Measurements from ENCODE around the gene PCDHB5.
"Not testable (repeated sequence)": the region's sequence is repeated elsewhere in the genome, so short reads cannot be mapped to it uniquely, and the experiment has no call there.

The PCDHB5 gene
- 0 to 0.24 reads per million in 2 donors for total RNA-seq

DNA sequence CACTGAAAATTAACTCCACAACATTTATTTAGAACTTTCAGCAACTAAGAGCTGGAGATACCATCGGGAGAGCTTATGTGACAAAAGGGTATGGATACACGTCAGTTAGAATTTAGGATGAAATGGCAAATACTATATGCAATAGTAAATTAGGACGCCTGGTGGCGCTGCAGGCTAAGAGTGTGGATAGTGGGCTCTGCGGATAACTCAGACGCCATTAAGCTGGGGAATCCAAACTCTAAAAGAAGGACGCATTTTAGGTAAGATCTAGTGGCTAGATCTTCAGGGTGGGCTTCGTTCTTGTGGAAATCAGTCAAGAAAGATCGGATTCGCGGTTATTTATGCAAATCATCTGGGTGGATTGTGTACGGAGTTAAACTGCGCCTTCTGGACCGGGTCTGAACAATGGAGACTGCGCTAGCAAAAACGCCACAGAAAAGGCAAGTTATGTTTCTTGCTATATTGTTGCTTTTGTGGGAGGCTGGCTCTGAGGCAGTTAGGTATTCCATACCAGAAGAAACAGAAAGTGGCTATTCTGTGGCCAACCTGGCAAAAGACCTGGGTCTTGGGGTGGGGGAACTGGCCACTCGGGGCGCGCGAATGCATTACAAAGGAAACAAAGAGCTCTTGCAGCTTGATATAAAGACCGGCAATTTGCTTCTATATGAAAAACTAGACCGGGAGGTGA is at the start of gene PCDHB5:
PCDHB5 (plus strand) TSS at position 177 of the 688 bp plus-strand sequence; CDS start at position 406, 229 bp downstream.
- DNase-seq = no peak

DNA sequence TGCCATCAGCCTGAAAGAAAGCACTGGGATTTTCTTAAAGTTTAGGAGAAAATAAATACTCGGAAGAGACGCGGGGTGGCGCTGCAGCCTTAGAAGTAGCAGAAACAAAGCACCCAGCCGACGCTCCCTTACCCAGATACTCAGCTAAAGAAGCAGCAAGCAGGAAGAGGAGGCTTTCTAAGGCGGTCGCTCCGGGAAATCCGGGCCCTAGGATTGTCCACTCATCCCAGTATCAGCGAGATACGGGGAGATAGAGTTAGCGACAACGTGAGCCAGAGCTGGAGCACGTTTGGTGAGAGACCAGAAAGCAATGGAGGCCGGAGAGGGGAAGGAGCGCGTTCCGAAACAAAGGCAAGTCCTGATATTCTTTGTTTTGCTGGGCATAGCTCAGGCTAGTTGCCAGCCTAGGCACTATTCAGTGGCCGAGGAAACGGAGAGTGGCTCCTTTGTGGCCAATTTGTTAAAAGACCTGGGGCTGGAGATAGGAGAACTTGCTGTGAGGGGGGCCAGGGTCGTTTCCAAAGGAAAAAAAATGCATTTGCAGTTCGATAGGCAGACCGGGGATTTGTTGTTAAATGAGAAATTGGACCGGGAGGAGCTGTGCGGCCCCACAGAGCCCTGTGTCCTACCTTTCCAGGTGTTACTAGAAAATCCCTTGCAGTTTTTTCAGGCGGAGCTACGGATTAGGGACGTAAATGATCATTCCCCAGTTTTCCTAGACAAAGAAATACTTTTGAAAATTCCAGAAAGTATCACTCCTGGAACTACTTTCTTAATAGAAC is 40.3 kb upstream of the PCDHB5 start, which contains the start of gene PCDHB2:
PCDHB2 (plus strand) TSS at position 135 of the 782 bp plus-strand sequence; CDS start at position 311, 176 bp downstream.
- no peak for DNase-seq

GRCh38 chr5:141095263-141095641 is 39.8 kb upstream of the PCDHB5 start:
- DNase-seq = no peak

- not testable (repeated sequence) for DNase-seq
Measured at GRCh38 chr5:141096181-141096580, 38.8 kb upstream of the PCDHB5 start.

GRCh38 chr5:141096586-141096985 is 38.4 kb upstream of the PCDHB5 start:
- not testable (repeated sequence) for DNase-seq

DNA sequence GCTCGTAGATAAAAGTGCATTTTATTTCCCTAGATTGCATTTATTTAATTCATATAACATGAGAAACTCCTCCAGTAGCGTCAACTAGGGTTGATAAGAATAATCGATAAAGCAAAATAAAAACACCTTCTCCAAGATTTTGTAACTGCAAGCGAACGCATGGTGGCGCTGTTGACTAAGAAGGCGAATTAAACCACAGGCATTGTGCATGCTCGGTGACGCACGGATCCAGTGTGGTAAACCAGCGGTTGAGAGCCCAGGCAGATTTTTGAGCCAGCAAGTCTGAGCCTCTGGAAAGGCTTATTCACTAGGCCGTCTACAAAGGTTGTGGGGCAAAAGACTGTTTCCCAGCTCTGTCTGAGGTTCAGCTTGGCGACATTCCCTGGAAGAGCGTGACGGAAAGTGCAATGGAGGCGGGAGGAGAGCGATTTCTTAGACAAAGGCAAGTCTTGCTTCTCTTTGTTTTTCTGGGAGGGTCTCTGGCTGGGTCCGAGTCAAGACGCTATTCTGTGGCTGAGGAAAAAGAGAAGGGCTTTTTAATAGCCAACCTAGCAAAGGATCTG is 34.7 kb upstream of the PCDHB5 start, which contains the start of gene PCDHB3:
PCDHB3 (plus strand) TSS at position 231 of the 563 bp plus-strand sequence; CDS start at position 408, 177 bp downstream.
- no peak for DNase-seq

DNA sequence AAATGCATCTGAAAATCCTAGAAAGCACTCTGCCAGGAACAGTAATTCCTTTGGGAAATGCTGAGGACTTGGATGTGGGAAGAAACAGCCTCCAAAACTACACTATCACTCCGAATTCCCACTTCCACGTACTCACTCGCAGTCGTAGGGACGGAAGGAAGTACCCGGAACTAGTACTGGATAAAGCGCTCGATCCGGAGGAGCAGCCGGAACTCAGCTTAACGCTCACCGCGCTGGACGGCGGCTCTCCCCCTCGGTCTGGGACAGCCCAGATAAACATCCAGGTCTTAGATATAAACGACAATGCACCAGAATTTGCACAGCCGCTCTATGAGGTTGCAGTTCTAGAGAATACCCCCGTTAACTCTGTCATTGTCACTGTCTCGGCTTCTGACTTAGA is 33.9 kb upstream of the PCDHB5 start:
- no peak for DNase-seq

GRCh38 chr5:141102070-141102469 is 32.9 kb upstream of the PCDHB5 start:
- not testable (repeated sequence) for DNase-seq

DNA sequence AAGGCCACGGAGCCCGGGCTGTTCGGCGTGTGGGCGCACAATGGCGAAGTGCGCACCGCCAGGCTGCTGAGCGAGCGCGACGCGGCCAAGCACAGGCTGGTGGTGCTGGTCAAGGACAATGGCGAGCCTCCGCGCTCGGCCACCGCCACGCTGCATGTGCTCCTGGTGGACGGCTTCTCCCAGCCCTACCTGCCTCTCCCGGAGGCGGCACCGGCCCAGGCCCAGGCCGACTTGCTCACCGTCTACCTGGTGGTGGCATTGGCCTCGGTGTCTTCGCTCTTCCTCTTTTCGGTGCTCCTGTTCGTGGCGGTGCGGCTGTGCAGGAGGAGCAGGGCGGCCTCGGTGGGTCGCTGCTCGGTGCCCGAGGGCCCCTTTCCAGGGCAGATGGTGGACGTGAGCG is 32.5 kb upstream of the PCDHB5 start:
- not testable (repeated sequence) for DNase-seq

GRCh38 chr5:141105350-141105749 is 29.7 kb upstream of the PCDHB5 start:
- DNase-seq = no peak

DNA sequence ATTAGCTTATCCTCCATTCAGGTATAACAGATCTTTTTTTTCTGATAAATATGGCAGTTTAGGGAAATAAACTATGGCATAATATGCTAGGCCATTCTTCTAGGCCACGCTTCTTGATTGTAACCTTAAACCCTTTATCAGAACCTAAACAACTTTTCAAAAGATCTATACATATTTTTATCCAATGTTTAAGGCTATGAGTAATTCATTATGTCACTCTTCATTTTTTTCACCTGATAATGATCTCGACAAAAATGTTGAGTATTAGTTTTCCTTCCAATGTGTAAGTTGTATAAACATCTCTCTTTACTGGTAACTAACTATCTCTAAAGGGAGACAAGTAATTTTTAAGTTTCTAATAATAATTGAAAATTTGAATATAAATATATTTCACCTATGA is 15.8 kb upstream of the PCDHB5 start:
- DNase-seq = no peak

DNA sequence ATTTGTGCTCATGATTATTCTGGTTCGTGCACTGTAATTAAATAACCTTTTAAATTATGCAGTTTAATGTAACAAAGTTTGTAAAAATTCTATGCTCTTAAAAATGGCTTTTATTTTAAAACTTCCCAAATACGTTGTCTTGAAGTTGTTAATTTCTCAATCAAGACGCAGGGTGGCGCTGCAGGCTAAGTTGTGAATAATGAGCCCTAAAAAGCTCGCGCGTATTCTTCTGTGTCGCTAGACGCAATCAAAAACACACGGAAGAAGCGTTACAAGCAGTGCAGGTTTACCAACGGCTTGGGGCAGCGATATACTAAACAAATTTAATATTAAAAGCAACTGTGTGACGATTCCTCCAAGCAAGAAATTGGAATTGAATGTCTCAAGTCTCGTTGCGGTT is 13.4 kb upstream of the PCDHB5 start, which contains the start of gene PCDHB4:
PCDHB4 (plus strand) TSS at position 256 of the 400 bp plus-strand sequence. CDS start 181 bp downstream, outside the sequence.
- no peak for DNase-seq

GRCh38 chr5:141121985-141122384 is 13.0 kb upstream of the PCDHB5 start:
- no peak for DNase-seq

GRCh38 chr5:141123396-141124135 is 11.4 kb upstream of the PCDHB5 start:
- DNase-seq = not testable (repeated sequence)

GRCh38 chr5:141127305-141127704 is 7.7 kb upstream of the PCDHB5 start:
- no peak for DNase-seq

DNA sequence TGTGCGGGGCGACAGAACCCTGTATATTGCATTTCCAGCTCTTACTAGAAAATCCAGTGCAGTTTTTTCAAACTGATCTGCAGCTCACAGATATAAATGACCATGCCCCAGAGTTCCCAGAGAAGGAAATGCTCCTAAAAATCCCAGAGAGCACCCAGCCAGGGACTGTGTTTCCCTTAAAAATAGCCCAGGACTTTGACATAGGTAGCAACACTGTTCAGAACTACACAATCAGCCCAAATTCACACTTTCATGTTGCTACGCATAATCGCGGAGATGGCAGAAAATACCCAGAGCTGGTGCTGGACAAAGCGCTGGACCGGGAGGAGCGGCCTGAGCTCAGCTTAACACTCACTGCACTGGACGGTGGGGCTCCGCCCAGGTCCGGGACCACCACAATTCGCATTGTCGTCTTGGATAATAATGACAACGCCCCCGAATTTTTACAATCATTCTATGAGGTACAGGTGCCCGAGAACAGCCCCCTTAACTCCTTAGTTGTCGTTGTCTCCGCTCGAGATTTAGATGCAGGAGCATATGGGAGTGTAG is 786 bp downstream of the PCDHB5 start:
- DNase-seq = no peak

- not testable (repeated sequence) for DNase-seq
Measured at GRCh38 chr5:141137346-141137745, 2.3 kb downstream of the PCDHB5 start.

GRCh38 chr5:141149812-141150211 is 14.8 kb downstream of the PCDHB5 start, which contains the start of gene PCDHB6:
Gene PCDHB6, plus strand, starts transcription at chr5:141150057. Its CDS starts 201 bp downstream, at chr5:141150258.
- no peak for DNase-seq

- DNase-seq = no peak
Measured at GRCh38 chr5:141150224-141150992, 15.4 kb downstream of the PCDHB5 start.

DNA sequence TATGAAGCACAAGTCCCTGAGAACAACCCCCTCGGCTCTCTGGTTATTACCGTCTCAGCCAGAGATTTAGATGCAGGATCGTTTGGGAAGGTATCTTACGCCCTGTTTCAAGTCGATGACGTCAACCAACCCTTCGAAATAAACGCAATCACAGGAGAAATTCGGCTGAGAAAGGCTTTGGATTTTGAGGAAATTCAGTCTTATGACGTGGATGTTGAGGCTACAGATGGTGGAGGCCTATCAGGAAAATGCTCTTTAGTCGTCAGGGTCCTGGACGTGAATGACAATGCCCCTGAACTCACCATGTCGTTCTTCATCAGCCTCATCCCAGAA is 16.0 kb downstream of the PCDHB5 start:
- no peak for DNase-seq

GRCh38 chr5:141151632-141152031 is 16.6 kb downstream of the PCDHB5 start:
- not testable (repeated sequence) for DNase-seq

All from T-helper 9 cell (primary cell).